SK-N-MC (cell line): ENCODE results near the gene KDR.

Experiments used
- EZH2 ChIP-seq: fragments of 200-600 bp; sonication (generic); IDR thresholded peaks from one replicate; pipeline ENCODE4 v1.6.1; 2017; ENCODE audit warnings: antibody characterized with exemption
- POLR2AphosphoS5 ChIP-seq: IDR thresholded peaks from 2 replicates; pipeline ENCODE4 v1.6.1; 2012; ENCODE audit warnings: mild to moderate bottlenecking, low read depth, low read length, borderline replicate concordance

- TF ChIP-seq EZH2 (no peak), POLR2AphosphoS5 (no peak)
These were observed 26.8 kb downstream of the KDR start for GRCh38 chr4:55098456-55099204.
